ENCODE measurements around the gene PHACTR4.
A peak's percentile ranks its signal among the peaks of the same experiment; 100 is the strongest.
"Not testable (repeated sequence)": the region's sequence is repeated elsewhere in the genome, so short reads cannot be mapped to it uniquely, and the experiment has no call there.

PHACTR4 gene

DNA sequence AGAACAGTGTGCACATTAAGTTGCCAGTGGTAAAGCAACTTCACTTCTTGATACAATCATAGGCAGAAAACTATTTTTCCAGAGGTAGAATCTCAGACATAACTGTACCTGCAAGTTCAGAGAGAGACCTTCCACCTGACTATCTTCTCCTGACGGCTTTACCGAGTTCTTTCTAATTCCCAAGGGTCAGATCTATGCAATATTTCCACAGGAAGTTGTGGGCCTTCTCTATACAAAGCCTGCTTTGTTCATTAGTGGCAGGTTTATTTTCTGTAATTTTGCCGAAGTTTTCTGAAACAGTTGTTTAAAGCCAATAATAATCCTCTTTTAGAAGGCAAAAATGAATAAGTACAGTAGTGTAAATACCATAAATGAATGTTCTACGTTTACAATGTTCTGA is 78.1 kb downstream of the PHACTR4 start:
- TF ChIP-seq SP1 (IDR thresholded peaks at IDR 0.05) (no peak), LEF1 (IDR thresholded peaks at IDR 0.05; ENCODE audit: borderline replicate concordance) (no peak), TARDBP (IDR thresholded peaks at IDR 0.05) (no peak), CTBP1 (IDR thresholded peaks at IDR 0.05; ENCODE audit: borderline replicate concordance) (no peak), ELF4 (IDR thresholded peaks at IDR 0.05) (no peak), FOXK2 (IDR thresholded peaks at IDR 0.05) (no peak), NFRKB (IDR thresholded peaks at IDR 0.05) (no peak), FOXM1 (IDR thresholded peaks at IDR 0.05; ENCODE audit: borderline replicate concordance) (no peak), ZNF384 (IDR thresholded peaks at IDR 0.05) (no peak), FOXA1 (IDR thresholded peaks at IDR 0.05) (no peak)
- CTCF ChIA-PET, result no interaction called here
- no peak for DNase-seq (ENCODE audit: extremely low spot score)
- POLR2A ChIA-PET, result no interaction called here

DNA sequence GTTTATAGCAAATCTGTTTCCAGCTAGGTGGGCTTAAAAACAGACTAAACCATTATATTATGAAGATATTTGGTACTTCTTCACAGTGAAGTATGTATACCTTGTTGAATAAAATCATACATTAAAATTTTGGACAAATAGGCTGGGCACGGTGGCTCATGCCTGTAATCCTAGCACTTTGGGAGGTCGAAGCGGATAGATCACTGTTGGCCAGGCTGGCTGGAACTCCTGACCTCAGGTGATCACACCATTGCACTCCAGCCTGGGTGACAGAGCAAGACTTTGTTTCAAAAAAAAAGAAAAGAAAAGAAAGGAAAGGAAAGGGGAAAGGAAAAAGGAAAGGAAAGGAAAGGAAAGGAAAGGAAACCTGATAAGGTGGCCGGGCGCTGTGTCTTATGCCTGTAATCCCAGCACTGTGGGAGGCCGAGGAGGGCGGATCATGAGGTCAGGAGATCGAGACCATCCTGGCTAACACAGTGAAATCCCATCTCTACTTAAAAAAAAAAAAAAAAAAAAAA is 78.6 kb downstream of the PHACTR4 start:
- CTCF ChIA-PET; POLR2A ChIA-PET; DNase-seq (ENCODE audit: extremely low spot score): not testable (repeated sequence)
- TF ChIP-seq ZNF384 (IDR thresholded peaks at IDR 0.05), result peak; percentile 39; the same call in 1 of the 2 replicates

DNA sequence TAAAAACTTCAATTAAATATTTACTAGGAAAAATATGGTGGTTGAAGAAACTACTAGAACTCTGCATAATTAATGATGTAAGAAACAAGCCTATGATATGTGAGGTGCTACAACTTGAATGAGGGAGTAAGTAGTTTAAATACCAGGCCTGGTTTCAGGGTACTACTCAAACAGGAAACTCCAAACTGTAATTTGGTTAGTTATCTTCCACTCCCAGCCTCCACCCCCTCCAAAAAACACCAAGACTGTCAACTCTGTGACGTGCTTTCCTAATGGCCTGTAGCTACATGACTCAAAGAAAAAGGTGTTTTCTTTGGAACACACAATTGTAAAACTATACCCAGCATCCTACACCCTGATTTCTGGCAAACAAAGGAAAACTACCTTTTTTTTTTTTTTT is 80.4 kb downstream of the PHACTR4 start:
- CTCF ChIA-PET, result no interaction called here
- no peak for DNase-seq (ENCODE audit: extremely low spot score)
- TF ChIP-seq FOXA1 (IDR thresholded peaks at IDR 0.05), result no peak
- TF ChIP-seq LEF1 (IDR thresholded peaks at IDR 0.05; ENCODE audit: borderline replicate concordance), result no peak
- POLR2A ChIA-PET, result no interaction called here

DNA sequence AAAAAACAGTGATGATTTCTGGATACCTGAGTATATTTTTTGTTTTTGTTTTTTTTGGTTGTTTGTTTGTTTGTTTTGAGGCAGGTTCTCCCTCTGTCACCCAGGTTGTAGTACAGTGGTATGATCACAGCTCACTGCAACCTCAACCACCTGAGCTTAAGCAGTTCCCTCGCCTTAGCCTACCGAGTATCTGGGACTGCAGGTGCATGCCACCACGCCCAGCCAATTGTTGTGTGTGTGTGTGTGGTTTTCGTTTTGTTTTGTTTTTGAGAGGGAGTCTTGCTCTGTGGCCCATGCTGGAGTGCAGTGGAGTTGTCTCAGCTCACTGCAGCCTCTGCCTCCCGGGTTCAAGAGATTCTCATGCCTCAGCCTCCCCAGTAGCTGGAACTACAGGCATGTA is 81.0 kb downstream of the PHACTR4 start:
- CTCF ChIA-PET, result no interaction called here
- TF ChIP-seq SUZ12 (IDR thresholded peaks at IDR 0.05) (no peak), TARDBP (IDR thresholded peaks at IDR 0.05) (no peak), FOXK2 (IDR thresholded peaks at IDR 0.05) (no peak), NFRKB (IDR thresholded peaks at IDR 0.05) (no peak), SP1 (IDR thresholded peaks at IDR 0.05) (no peak), LEF1 (IDR thresholded peaks at IDR 0.05; ENCODE audit: borderline replicate concordance) (no peak), BHLHE40 (IDR thresholded peaks at IDR 0.05; ENCODE audit: borderline replicate concordance) (no peak)
- POLR2A ChIA-PET, result no interaction called here
- DNase-seq (ENCODE audit: extremely low spot score), result no peak

DNA sequence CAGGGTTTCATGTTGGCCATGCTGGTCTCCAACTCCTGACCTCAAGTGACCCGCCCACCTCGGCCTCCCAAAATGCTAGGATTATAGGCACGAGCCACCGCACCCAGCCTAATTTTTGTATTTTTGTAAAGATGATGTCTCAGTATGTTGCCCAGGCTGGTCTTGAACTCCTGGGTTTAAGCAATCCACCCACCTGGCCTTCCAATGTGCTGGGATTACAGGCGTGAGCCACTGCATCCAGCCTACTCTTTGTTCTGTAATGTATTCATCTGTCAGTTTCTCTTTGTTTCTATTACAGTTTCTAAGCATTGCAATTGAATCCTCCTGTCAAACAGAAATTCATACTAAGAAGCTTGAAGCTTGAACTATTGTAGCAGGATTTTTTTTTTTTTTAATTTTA is 81.5 kb downstream of the PHACTR4 start:
- ChIA-PET CTCF (no interaction called here), POLR2A (no interaction called here)

DNA sequence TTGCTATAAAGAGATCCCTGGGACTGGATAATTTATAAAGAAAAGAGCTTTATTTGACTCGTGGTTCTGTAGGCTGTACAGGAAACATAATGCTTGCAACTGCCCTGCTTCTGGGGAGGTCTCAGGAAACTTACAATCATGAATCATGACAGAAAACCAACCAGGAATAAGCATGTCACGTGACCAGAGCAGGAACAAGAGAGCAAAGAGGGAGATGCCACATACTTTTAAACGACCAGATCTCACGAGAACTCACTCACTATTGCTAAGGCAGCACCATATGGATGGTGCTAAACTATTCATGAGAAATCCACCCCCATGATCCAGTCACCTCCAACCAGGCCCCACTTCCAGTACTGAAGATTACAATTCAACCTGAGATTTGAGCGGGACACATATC is 86.5 kb downstream of the PHACTR4 start:
- ChIA-PET CTCF (interaction anchor here (0.7 kb wide), 1 partner anchor 103 kb away, joined by 4 read pairs; no protein-coding TSS in a partner anchor), POLR2A (no interaction called here)
- TF ChIP-seq HDGF (IDR thresholded peaks at IDR 0.05; ENCODE audit: borderline replicate concordance) (no peak), FOXA1 (IDR thresholded peaks at IDR 0.05) (no peak)
- no peak for DNase-seq (ENCODE audit: extremely low spot score)

More for the DNA sequence above, 81.5 kb downstream of the PHACTR4 start:
- TF ChIP-seq HDGF (IDR thresholded peaks at IDR 0.05; ENCODE audit: borderline replicate concordance), result no peak
- no peak for TF ChIP-seq FOXK2 (IDR thresholded peaks at IDR 0.05)
- TF ChIP-seq ARNT (IDR thresholded peaks at IDR 0.05), result no peak
- DNase-seq (ENCODE audit: extremely low spot score), result no peak

DNA sequence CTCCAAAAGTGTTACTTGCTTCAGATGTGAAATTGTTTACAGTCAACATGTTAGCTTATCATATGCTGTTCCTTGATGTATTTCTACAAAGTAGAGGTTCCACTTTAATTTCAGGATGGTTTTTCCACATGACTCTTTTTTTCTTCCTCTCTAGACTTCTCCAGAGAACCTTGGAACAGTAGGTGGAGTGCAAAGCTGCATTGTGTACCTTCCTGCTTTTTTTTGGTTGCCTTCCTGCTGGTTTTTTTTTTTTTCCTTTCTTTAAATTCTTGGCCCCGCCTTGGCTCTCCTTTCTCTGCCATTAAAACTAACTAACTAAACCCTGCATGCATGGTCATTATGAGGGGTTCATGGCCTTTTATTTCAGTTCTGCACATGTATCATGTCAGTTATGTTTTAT is 88.1 kb downstream of the PHACTR4 start:
- no peak for DNase-seq (ENCODE audit: extremely low spot score)
- no peak for TF ChIP-seq FOXK2 (IDR thresholded peaks at IDR 0.05)
- TF ChIP-seq ARNT (IDR thresholded peaks at IDR 0.05), result no peak
- TF ChIP-seq SP1 (IDR thresholded peaks at IDR 0.05), result no peak
- TF ChIP-seq BHLHE40 (IDR thresholded peaks at IDR 0.05; ENCODE audit: borderline replicate concordance), result no peak
- TF ChIP-seq L3MBTL2 (conservative IDR thresholded peaks at IDR 0.05), result no peak
- TF ChIP-seq FOXM1 (IDR thresholded peaks at IDR 0.05; ENCODE audit: borderline replicate concordance), result no peak
- no peak for TF ChIP-seq NFRKB (IDR thresholded peaks at IDR 0.05)
- TF ChIP-seq CTBP1 (IDR thresholded peaks at IDR 0.05; ENCODE audit: borderline replicate concordance), result no peak
- TF ChIP-seq FOXA1 (IDR thresholded peaks at IDR 0.05), result no peak
- no peak for TF ChIP-seq HDGF (IDR thresholded peaks at IDR 0.05; ENCODE audit: borderline replicate concordance)
- TF ChIP-seq TARDBP (IDR thresholded peaks at IDR 0.05), result no peak
- TF ChIP-seq, protein P1, sequence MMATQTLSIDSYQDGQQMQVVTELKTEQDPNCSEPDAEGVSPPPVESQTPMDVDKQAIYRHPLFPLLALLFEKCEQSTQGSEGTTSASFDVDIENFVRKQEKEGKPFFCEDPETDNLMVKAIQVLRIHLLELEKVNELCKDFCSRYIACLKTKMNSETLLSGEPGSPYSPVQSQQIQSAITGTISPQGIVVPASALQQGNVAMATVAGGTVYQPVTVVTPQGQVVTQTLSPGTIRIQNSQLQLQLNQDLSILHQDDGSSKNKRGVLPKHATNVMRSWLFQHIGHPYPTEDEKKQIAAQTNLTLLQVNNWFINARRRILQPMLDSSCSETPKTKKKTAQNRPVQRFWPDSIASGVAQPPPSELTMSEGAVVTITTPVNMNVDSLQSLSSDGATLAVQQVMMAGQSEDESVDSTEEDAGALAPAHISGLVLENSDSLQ (IDR thresholded peaks at IDR 0.05), result no peak
- TF ChIP-seq SUZ12 (IDR thresholded peaks at IDR 0.05), result no peak
- no peak for TF ChIP-seq LEF1 (IDR thresholded peaks at IDR 0.05; ENCODE audit: borderline replicate concordance)
- TF ChIP-seq ELF4 (IDR thresholded peaks at IDR 0.05), result no peak
- no peak for TF ChIP-seq ZNF384 (IDR thresholded peaks at IDR 0.05)
- POLR2A ChIA-PET, result no interaction called here
- CTCF ChIA-PET, result no interaction called here

DNA sequence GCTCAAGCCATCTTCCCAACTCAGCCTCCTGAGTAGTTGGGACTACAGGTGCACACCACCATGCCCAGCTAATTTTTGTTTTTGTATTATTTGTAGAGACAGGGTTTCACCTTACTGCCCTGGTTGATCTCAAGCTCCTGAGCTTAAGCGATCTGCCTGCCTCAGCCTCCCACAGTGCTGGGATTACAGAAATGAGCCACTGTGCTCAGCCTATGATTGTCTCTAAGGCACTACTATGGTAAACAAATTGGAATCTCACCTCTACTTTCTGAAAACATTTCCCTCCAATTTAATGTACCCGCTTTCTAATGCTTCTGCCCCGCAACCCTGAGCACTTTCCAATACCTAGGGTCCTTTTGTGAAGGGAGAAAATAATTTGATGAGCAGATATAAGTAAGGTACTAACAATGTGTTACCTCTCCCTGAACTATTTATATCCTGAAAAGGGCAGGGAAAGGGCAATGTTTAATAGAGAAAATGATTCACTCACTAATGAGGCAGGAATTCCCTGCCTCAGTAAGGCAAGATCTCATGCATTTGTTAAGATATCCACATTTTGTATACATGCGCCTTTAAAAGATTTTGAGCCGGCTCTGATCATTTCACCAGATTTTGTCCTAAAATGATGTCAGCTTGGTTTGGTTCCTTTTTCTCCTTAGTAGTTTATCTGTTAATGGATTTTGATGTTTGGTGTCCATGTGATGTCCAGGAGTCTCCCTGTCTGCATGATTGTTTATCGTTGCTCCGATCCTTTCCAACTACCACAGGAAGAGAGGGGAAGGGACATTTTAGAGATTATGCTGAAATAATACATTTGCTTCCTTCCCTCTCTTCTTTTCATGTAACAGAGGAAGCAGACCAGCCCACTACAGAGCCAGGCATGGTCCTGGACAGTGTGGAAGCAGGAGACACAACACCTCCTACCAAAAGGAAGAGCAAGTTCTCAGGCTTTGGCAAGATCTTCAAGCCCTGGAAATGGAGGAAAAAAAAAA is 89.0 kb downstream of the PHACTR4 start:
- DNase-seq (ENCODE audit: extremely low spot score), result no peak
- ChIA-PET POLR2A (no interaction called here), CTCF (no interaction called here)
- no peak for TF ChIP-seq ARNT (IDR thresholded peaks at IDR 0.05)
